Heart right ventricle (tissue), 16 donors: ENCODE data around the gene BTBD2. TPM values are rescaled to one million over a fixed set of nuclear protein-coding genes. Genes with fewer than 3 reads are reported as not detected.

Source experiments
- ATAC-seq, 8 donors: fragments of 200-7000 bp; cut with Tn5 transposase; one replicate each; pipeline ENCODE4 v1.9.1; 2020; ENCODE audit warnings: mild to moderate bottlenecking in 8 of 8, moderate library complexity in 8 of 8, moderate number of reproducible peaks in 1 of 8
- DNase-seq, 2 donors: peaks; one replicate each; pipeline ENCODE4 v3.0.0-alpha.2; 2020
- H3K27ac ChIP-seq, 10 donors: fragments of 200-600 bp; sonication (generic) in 2 of 10; one replicate each; pipeline versions ENCODE4 v1.5.0 to v1.8.0; 2020 to 2022; ENCODE audit warnings: mild to moderate bottlenecking in 3 of 10
- H3K27me3 ChIP-seq, 7 donors: fragments of 200-600 bp; one replicate each; pipeline ENCODE4 v1.8.0; 2021 to 2022; ENCODE audit warnings: mild to moderate bottlenecking in 2 of 7
- H3K36me3 ChIP-seq, 9 donors: fragments of 200-600 bp; sonication (generic) in 1 of 9; one replicate each; pipeline versions ENCODE4 v1.5.0 to v1.8.0; 2020 to 2022; ENCODE audit warnings: mild to moderate bottlenecking in 2 of 9
- H3K4me1 ChIP-seq, 9 donors: fragments of 200-600 bp; sonication (generic) in 1 of 9; one replicate each; pipeline versions ENCODE4 v1.5.0 to v1.8.0; 2020 to 2022; ENCODE audit warnings: mild to moderate bottlenecking in 4 of 9
- H3K4me3 ChIP-seq, 10 donors: fragments of 200-600 bp; sonication (generic) in 2 of 10; one replicate each; pipeline versions ENCODE4 v1.5.0 to v1.8.0; 2020 to 2022; ENCODE audit warnings: mild to moderate bottlenecking in 7 of 10, moderate library complexity in 2 of 10
- H3K9me3 ChIP-seq, 11 donors: fragments of 200-600 bp in 10 of 11; sonication (generic) in 2 of 11; one replicate each; pipeline versions ENCODE4 v1.5.0 to v1.8.0; 2013 to 2022; ENCODE audit warnings: mild to moderate bottlenecking in 2 of 11, control low read depth in 1 of 11, moderate library complexity in 1 of 11
- WGBS, 2 donors: extraction: QIAGEN DNeasy Blood & Tissue Kit; methylation state at CpG; one replicate each; pipeline ENCODE4 v1.1.7; 2013; ENCODE audit warnings: inconsistent platforms in 1 of 2; 5-methylcytosine and 5-hydroxymethylcytosine counted together
- intact Hi-C, 10 donors: fragments of 100-400 bp; cut with DNase I; formaldehyde crosslinking; loops; one replicate each; pipeline versions ENCODE4 v1.11.1 to v1.14.2; 2022
- polyA plus RNA-seq, 2 donors: library from polyadenylated mRNA; stranded (reverse); fragments of 200-250 nt; gene quantifications; one replicate each; pipeline ENCODE4 v1.2.3, GENCODE V29; 2013
- total RNA-seq, 10 donors: library from RNA; stranded (reverse); fragmentation: NEBNext Ultra II Directional in 3 of 10; extraction: Animal tissue kit (Norgen Biotek cat#: 25700) in 3 of 10; gene quantifications; one replicate each; pipeline versions ENCODE4 v1.2.1 to v1.2.4, GENCODE V29; 2021 to 2023
- TF ChIP-seq, protein P1 (sequence below), 9 donors: fragments of 200-600 bp; sonication (generic) in 2 of 9; IDR thresholded peaks; one replicate each; pipeline versions ENCODE4 v1.5.0 to v1.8.0; 2021 to 2022; ENCODE audit warnings: antibody characterized with exemption in 9 of 9, mild to moderate bottlenecking in 5 of 9, moderate library complexity in 1 of 9
- donor health status: Arrhythmogenic right ventricular cardiomyopathy.
- donor health status: ischemic (EF 13 %, LVEDD 7.1; RV severe dilation, severe dysfunction).
- donor health status: healthy with polysubstance abuse.
- donor health status: DM: no; HTN: yes; CAD: no.
- donor health status: DM: no; HTN: no; CAD: no.
- donor health status: ischemic (EF 25% LVEDD 6.9; RV normal size, moderate dysfunction).
- donor health status: ischemic (EF 25% LVEDD 5.7; RV mildly dilated, moderate dysfunction).
- donor health status: healthy.
- donor health status: DM: yes; HTN: yes; CAD: no.
- donor health status: Ischemic cardiomyopathy.
- donor health status: ischemic (EF 35%, LVEDD 5.7; RV mildly dilated, moderate dysfunction).
- donor health status: nonischemic (EF 11% LVEDD 7.7; RV severe dilation, severe dysfunction).
- donor health status: DM: yes; HTN: yes; CAD: no.
- donor health status: PGD.
- donor health status: ischemic (EF 29% LVEDD 5.4; RV normal size, mild dysfunction).
- donor health status: nonischemic (EF 23%, LVEDD 6.1; RV moderate dilation, normal function).

Gene BTBD2
- total and polyA plus RNA-seq, 12 donors = 42.8 to 70.4 (median 55.8) TPM

- DNase-seq (no peak), ATAC-seq (peak in 1 of 8 donors; percentile 27)
- H3K4me1 ChIP-seq = peaks cover 0 to 25% (median 19%) of the 10 kb centered on the region in 9 donors
- TF ChIP-seq, protein P1, sequence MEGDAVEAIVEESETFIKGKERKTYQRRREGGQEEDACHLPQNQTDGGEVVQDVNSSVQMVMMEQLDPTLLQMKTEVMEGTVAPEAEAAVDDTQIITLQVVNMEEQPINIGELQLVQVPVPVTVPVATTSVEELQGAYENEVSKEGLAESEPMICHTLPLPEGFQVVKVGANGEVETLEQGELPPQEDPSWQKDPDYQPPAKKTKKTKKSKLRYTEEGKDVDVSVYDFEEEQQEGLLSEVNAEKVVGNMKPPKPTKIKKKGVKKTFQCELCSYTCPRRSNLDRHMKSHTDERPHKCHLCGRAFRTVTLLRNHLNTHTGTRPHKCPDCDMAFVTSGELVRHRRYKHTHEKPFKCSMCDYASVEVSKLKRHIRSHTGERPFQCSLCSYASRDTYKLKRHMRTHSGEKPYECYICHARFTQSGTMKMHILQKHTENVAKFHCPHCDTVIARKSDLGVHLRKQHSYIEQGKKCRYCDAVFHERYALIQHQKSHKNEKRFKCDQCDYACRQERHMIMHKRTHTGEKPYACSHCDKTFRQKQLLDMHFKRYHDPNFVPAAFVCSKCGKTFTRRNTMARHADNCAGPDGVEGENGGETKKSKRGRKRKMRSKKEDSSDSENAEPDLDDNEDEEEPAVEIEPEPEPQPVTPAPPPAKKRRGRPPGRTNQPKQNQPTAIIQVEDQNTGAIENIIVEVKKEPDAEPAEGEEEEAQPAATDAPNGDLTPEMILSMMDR (IDR thresholded peaks at IDR 0.05) = no peak
- H3K36me3 ChIP-seq = no peaks in the 10 kb centered on the region
- H3K4me3 ChIP-seq = no peak overlapping the region
- 29 to 43% methylated on average over 11 of the region's 11 CpGs for WGBS, 2 donors
- no peaks in the 10 kb centered on the region for H3K27me3 ChIP-seq
- H3K9me3 ChIP-seq = peaks cover 0 to 9% (median 0%) of the 10 kb centered on the region in 11 donors
- peak overlapping the region in 4 of 10 donors; percentile 23 to 59 (median 25) for H3K27ac ChIP-seq
- intact Hi-C loops = loop anchor here in 4 of 10 donors (2.0 to 10.0 kb wide), 4 partner anchors 63 to 1569 kb away; partner anchors contain the start of genes BTBD2 (in 1 of the 4), DOHH (in 1 of the 4) and FZR1 (in 1 of the 4)
These were observed 79.9 kb downstream of the BTBD2 start for GRCh38 chr19:1935484-1936208.

Other genes with a start within 250 kb of the BTBD2 start
- 1 to 10 TPM in 2 of 10 donors, under 1 TPM in 8; 0.13 to 3.4 (median 0.48) TPM for gene ATP8B3, start 203.4 kb downstream of the BTBD2 start, total RNA-seq
- gene ATP8B3, start 203.4 kb downstream of the BTBD2 start, polyA plus RNA-seq = 1 to 10 TPM in 1 of 2 donors, under 1 TPM in 1; 0.80 to 1.3 TPM
- gene REXO1, start 167.2 kb downstream of the BTBD2 start, total RNA-seq = 10 to 100 TPM; 13.1 to 20.1 (median 16.5) TPM
- gene REXO1, start 167.2 kb downstream of the BTBD2 start, polyA plus RNA-seq = 10 to 100 TPM; 13.1 to 20.6 TPM
- 10 to 100 TPM in 4 of 10 donors, 1 to 10 TPM in 6; 5.0 to 13.4 (median 7.6) TPM for gene KLF16, start 152.1 kb downstream of the BTBD2 start, total RNA-seq
- 1 to 10 TPM; 4.0 to 8.6 TPM for gene KLF16, start 152.1 kb downstream of the BTBD2 start, polyA plus RNA-seq
- gene ABHD17A, start 130.2 kb downstream of the BTBD2 start, total RNA-seq = 10 to 100 TPM; 45.1 to 68.0 (median 57.0) TPM
- gene ABHD17A, start 130.2 kb downstream of the BTBD2 start, polyA plus RNA-seq = 100 to 1,000 TPM in 1 of 2 donors, 10 to 100 TPM in 1; 93.6 to 185 TPM
- 1 to 10 TPM in 9 of 10 donors, under 1 TPM in 1; 0.94 to 3.2 (median 1.4) TPM for gene ADAT3, start 110.3 kb downstream of the BTBD2 start, total RNA-seq
- 1 to 10 TPM; 2.0 to 4.3 TPM for gene ADAT3, start 110.3 kb downstream of the BTBD2 start, polyA plus RNA-seq
- 10 to 100 TPM; 11.7 to 24.2 (median 14.4) TPM for gene SCAMP4, start 110.3 kb downstream of the BTBD2 start, total RNA-seq
- gene SCAMP4, start 110.3 kb downstream of the BTBD2 start, polyA plus RNA-seq = 10 to 100 TPM; 17.0 to 22.1 TPM
- gene CSNK1G2, start 74.5 kb downstream of the BTBD2 start, total RNA-seq = 10 to 100 TPM; 17.7 to 32.4 (median 23.7) TPM
- 10 to 100 TPM; 30.5 to 35.2 TPM for gene CSNK1G2, start 74.5 kb downstream of the BTBD2 start, polyA plus RNA-seq
- 100 to 1,000 TPM; 107 to 260 (median 144) TPM for gene MKNK2, start 35.5 kb upstream of the BTBD2 start, total RNA-seq
- gene MKNK2, start 35.5 kb upstream of the BTBD2 start, polyA plus RNA-seq = 100 to 1,000 TPM; 144 to 189 TPM
- 10 to 100 TPM; 10.0 to 30.5 (median 16.2) TPM for gene MOB3A, start 80.6 kb upstream of the BTBD2 start, total RNA-seq
- gene MOB3A, start 80.6 kb upstream of the BTBD2 start, polyA plus RNA-seq = 10 to 100 TPM in 1 of 2 donors, 1 to 10 TPM in 1; 8.9 to 12.8 TPM
- 1 to 10 TPM; 1.2 to 6.5 (median 2.2) TPM for gene IZUMO4, start 81.2 kb upstream of the BTBD2 start, total RNA-seq
- 10 to 100 TPM in 1 of 2 donors, 1 to 10 TPM in 1; 8.6 to 13.1 TPM for gene IZUMO4, start 81.2 kb upstream of the BTBD2 start, polyA plus RNA-seq
- 100 to 1,000 TPM in 1 of 10 donors, 10 to 100 TPM in 9; 68.4 to 168 (median 81.9) TPM for gene AP3D1, start 135.9 kb upstream of the BTBD2 start, total RNA-seq
- gene AP3D1, start 135.9 kb upstream of the BTBD2 start, polyA plus RNA-seq = 10 to 100 TPM; 63.9 to 95.1 TPM
- 10 to 100 TPM in 7 of 10 donors, 1 to 10 TPM in 3; 7.0 to 16.0 (median 12.5) TPM for gene DOT1L, start 148.2 kb upstream of the BTBD2 start, total RNA-seq
- 10 to 100 TPM in 1 of 2 donors, 1 to 10 TPM in 1; 9.2 to 12.1 TPM for gene DOT1L, start 148.2 kb upstream of the BTBD2 start, polyA plus RNA-seq
- gene PLEKHJ1, start 220.6 kb upstream of the BTBD2 start, total RNA-seq = 10 to 100 TPM; 40.0 to 76.5 (median 45.0) TPM
- gene PLEKHJ1, start 220.6 kb upstream of the BTBD2 start, polyA plus RNA-seq = 100 to 1,000 TPM in 1 of 2 donors, 10 to 100 TPM in 1; 83.6 to 103 TPM
- gene SF3A2, start 221.1 kb upstream of the BTBD2 start, total RNA-seq = 10 to 100 TPM; 24.6 to 45.2 (median 30.4) TPM
- 10 to 100 TPM; 25.8 to 47.3 TPM for gene SF3A2, start 221.1 kb upstream of the BTBD2 start, polyA plus RNA-seq
- under 1 TPM; 0.15 to 0.70 (median 0.41) TPM for gene AMH, start 233.6 kb upstream of the BTBD2 start, total RNA-seq
- gene AMH, start 233.6 kb upstream of the BTBD2 start, polyA plus RNA-seq = 1 to 10 TPM in 1 of 2 donors, under 1 TPM in 1; 0.30 to 1.0 TPM
- gene JSRP1, start 240.7 kb upstream of the BTBD2 start, total RNA-seq = under 1 TPM in 3 of 10 donors, not detected in 7; 0.31 to 0.72 (median 0.45) TPM
- under 1 TPM in 1 of 2 donors, not detected in 1; 0.29 TPM for gene JSRP1, start 240.7 kb upstream of the BTBD2 start, polyA plus RNA-seq